Activated naive CD4-positive, alpha-beta T cell treated with anti-CD3 and anti-CD28 coated beads, Interleukin-2, amount 50 U/mL, for 16 hours (primary cell): ENCODE data around the gene KCNQ5.

Source experiments
- DNase-seq: peaks from one replicate; pipeline ENCODE4 v3.0.0-alpha.2; 2020

The KCNQ5 gene

DNA sequence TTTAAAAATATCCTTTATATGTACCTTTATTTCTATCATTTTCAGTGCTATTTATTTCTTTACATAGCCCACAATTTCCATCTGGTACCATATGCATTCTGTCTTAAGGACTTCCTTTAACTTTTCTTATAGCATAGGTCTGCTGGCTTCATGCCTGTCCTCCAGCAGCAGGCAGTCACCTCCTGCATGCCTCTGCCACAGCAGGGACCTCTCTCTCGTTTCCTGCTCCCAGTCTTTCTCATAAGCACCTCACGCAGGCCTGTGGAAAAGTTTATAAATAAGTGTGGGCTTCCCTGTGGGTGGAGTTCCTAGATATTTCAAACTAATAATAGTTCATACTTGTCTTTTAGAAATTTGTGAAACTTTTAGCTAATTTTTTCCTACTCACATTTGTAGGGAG lies 133.9 kb downstream of the KCNQ5 start:
- DNase-seq, result no peak

DNA sequence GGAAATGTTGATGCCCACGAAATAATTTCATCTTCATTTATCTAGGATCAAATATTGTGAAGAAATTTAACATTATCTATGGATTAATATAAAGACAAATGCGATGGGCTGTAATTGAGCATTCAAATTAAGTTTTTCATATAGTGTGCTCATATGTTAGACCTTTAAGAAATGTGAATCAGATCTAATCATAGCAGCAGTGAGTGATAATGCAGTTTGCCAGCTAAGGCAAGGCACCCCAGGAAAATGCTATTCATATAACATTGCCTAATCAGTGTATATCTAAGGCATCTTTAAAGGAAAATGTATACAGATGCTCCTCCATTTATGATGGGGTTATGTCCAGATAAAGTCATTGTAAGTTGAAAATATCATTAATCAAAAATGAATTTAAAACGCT lies 135.2 kb downstream of the KCNQ5 start:
- no peak for DNase-seq

DNA sequence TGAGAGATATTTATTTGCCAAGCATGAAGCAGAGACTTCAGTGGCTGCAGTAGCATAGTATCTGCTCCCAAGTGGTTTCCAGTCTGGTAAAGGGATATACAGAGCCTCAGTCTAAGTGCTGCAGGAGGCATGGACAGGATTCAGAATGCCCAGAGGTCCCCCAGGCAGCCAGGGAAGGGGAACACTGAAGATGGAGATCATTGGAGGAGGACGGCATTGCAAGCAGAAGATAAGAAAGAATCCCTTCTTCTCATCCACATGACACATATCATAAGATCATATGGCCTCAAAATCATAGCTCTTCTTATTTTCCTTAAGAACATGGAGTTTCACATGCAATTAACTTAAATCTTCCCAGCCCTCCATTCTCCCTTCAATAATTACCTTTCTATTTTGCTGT lies 136.1 kb downstream of the KCNQ5 start:
- DNase-seq, result no peak

GRCh38 chr6:72758901-72759300 lies 137.0 kb downstream of the KCNQ5 start:
- DNase-seq, result no peak

DNA sequence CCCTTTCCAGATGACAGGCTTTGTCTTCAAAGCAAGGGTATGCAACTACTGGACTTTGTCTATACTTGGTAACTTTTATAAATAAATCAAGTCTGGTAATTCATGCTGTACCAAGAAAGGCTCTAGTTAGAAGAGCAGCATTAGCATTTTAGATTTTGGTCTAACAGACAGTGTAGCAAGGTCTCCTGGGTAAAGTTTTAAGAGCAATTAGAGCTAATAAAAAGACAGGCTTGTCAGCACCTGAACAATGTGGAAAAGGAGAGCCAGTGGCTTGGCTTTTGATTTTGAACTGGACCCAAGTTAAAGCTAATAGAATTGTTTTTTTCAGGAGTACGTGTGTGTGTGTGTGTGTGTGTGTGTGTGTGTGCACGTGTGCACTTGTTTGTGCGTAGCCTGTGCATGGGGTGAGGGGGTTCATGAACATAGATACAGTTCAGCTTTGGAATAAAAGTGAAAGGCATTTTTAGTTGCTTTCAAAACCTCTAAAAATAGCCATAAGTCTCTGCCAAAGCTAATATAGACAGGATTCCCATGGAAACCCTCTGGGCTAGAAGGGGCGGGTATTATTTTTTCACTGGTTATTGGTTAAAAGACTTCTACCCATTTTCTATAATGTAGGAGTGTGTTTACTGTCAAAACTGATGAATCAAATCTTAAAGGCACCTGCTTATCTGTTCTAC lies 138.4 kb downstream of the KCNQ5 start:
- DNase-seq, result no peak

DNA sequence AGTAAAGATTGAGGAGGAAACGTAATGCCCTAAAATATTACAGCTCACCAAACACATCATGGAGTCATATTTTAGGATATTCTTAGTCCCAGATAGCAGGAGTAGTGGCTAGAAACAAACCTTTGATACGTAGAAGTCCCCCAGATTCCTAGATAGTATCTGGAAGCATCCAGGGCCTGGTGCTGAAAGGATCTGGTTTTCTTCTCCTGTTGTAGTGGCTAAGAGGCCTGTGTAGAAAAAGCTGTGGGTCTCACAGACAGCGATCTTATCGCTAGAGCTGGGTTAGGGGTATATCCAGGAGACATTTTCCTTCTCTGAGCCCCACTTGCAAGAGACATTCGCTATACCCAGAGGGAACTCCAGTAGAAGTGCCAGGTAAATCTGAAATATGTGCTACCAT lies 139.9 kb downstream of the KCNQ5 start:
- DNase-seq, result no peak

DNA sequence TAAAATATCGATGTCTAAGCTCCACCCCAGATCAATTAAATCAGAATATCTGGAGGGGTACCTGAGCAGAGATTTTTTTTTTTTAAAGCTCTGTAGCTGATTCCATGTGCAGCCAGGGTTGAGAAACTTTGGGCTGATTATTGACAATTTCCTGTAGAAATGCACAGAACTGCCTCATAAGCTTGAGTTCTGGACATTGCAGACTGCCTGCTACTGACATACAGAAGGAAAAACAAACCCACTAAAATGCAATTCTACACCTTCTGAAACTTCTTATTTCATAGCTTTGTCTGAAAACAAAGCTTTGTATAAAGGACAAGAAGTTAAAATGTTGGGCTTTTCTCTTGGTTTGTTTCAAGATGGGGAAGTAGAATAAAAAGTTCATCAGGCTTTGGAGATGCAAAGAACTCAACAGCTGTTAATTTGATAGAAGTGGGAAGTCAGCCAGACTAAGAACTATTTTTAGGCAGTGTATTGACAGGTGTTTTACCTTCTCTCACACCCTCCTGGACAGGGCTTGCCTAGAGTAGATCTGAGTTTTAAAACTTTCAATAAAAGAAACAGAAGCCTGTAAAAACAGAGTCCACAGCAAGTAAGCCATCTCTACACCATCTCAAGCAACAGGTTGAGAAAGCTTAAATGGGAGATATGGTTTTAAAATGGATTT lies 147.7 kb downstream of the KCNQ5 start:
- no peak for DNase-seq

- no peak for DNase-seq
Observed at GRCh38 chr6:72770959-72771358, 149.1 kb downstream of the KCNQ5 start.

DNA sequence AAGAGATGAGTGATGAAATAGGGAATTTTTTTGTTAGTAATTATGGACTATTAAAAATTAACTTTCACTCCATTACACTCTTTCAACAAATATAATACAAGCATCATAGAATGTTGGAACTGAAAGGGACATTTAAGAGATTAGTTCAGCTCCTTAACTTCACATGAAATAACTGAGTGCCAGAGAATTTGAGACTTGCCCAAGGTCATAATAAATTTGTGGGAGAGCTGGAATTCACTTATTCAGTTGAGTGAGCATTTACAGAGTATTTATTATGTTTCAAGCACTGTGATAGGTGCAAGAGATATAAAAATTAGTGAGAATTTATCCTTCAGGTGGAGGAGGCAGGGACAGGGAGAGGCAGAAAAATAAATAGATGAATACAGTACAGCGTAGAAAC lies 154.6 kb downstream of the KCNQ5 start:
- DNase-seq, result no peak

- no peak for DNase-seq
Observed at GRCh38 chr6:72781624-72782023, 159.8 kb downstream of the KCNQ5 start.

DNA sequence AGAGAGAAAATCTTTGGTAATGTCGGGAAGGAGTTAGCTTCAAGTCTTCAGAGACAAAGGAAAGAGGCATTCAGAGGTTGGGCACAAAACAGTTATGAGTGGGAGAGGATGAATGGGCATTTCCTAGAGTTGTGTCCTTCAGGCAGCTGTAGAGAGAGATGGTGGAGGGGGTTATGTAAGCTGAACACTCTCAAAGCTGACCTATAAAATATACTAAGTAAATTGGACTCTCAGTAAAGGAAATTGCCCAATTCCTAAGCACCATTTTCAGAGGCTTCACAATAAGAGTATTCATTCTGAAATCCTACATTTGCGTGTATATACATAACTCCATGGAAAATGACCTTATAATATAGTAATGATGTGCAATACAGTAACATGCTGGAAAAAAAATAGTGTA lies 161.2 kb downstream of the KCNQ5 start:
- no peak for DNase-seq

- DNase-seq, result no peak
Observed at GRCh38 chr6:72783666-72784065, 161.8 kb downstream of the KCNQ5 start.

- no peak for DNase-seq
Observed at GRCh38 chr6:72784071-72784470, 162.2 kb downstream of the KCNQ5 start.

- no peak for DNase-seq
Observed at GRCh38 chr6:72784581-72784980, 162.7 kb downstream of the KCNQ5 start.

- DNase-seq, result no peak
Observed at GRCh38 chr6:72787391-72788031, 165.6 kb downstream of the KCNQ5 start.

DNA sequence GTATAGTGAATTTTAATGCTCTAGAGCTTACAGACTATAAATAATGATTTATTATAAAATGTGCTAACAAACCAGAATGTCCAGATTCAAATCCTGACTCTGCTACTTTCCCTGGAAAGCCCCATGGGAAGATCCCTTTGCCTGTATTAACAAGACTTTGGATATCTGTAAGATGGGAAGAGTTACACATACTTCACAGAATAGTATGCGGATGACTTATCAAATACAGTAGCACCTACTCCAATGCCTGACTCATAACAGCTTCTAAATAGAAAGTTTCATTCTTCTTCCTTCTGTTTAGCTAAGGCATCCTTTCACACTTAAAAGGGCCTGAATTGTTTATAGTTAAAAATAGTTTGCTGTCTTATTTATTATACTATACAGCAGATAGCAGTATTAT lies 166.3 kb downstream of the KCNQ5 start:
- DNase-seq, result no peak

DNA sequence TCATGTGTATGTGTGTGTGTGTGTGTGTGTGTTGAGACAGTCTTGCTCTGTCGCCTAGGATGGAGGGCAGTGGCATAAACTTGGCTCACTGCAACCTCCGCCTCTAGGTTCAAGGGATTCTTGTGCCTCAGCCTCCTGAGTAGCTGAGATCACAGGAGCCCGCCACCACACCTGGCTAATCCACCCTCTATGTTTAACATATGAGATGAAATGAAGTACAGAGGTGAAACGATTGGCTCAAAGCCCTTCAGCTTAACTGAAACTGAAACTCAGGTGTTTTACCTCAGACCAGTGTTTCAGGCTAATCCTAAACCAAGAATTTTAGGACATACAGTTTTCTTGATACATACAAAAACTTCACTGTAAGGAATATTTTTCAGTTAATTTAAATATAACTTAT lies 167.3 kb downstream of the KCNQ5 start:
- DNase-seq, result no peak

- DNase-seq, result no peak
Observed at GRCh38 chr6:72792692-72793091, 170.8 kb downstream of the KCNQ5 start.

DNA sequence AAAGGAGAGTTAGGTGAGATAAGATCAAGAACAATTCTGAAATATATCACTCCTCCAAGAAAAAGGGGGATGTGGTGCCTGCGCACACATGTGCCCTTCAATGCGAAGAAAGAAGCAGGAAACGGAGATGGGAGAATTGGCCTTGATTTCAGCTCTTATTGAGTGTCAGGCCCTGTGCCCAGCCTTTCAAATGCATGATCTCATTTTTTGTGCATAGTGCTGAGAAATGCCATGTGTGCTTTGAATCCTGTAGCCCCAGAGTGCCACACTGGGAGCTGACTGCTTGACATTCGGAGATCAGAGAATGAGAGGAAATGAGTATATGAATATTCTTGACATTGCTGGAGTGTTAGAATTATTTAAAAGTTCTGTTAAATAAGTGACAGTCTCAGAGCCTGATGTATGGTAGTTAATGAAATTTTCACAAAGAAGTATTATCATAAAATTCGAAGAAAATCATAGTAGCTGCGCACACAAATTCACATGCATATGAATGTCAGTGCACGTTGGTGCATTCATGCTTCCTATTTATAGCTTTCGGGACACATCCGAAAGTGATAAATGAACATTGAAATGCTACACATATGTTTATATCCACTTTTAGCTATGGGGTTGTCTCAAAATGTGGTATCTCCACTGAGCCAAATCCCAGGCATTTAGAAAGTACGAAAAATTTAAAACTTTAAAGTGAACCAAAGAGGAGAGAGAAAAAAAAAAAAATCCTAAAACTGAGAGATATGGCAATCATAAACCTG lies 172.0 kb downstream of the KCNQ5 start:
- DNase-seq, result no peak

- no peak for DNase-seq
Observed at GRCh38 chr6:72798196-72798595, 176.3 kb downstream of the KCNQ5 start.

- DNase-seq, result no peak
Observed at GRCh38 chr6:72809746-72810379, 188.0 kb downstream of the KCNQ5 start.

GRCh38 chr6:72810571-72811280 lies 188.9 kb downstream of the KCNQ5 start:
- DNase-seq, result no peak
